ENCODE data around the gene ANKZF1.
A peak's percentile ranks its signal among the peaks of the same experiment; 100 is the strongest.

ANKZF1 gene

GRCh38 chr2:219228041-219228910, 1.3 kb upstream of the ANKZF1 start:
- H3K36me3 ChIP-seq (ENCODE audit: insufficient read depth, low read length), result peaks cover 26% of the 10 kb centered on the region
- H3K9me3 ChIP-seq (ENCODE audit: control insufficient read depth, insufficient read depth, low read length), result no peaks in the 10 kb centered on the region
- peak overlapping the region; percentile 96 for H3K9ac ChIP-seq (ENCODE audit: low read depth, low read length)
- H3K4me1 ChIP-seq (ENCODE audit: insufficient read depth, low read length), result peaks cover 6% of the 10 kb centered on the region; the same call in 1 of the 2 replicates

- Histone ChIP-seq H3K36me3 (ENCODE audit: insufficient read depth, low read length) (peaks cover 23% of the 10 kb centered on the region), H3K9ac (ENCODE audit: low read depth, low read length) (peak overlapping the region; percentile 96), H3K4me1 (ENCODE audit: insufficient read depth, low read length) (peaks cover 6% of the 10 kb centered on the region; the same call in 1 of the 2 replicates), H3K9me3 (ENCODE audit: control insufficient read depth, insufficient read depth, low read length) (no peaks in the 10 kb centered on the region)
Measured at GRCh38 chr2:219228911-219229304, 698 bp upstream of the ANKZF1 start.

GRCh38 chr2:219230059-219230540, 494 bp downstream of the ANKZF1 start:
- no peaks in the 10 kb centered on the region for H3K9me3 ChIP-seq (ENCODE audit: control insufficient read depth, insufficient read depth, low read length)
- H3K36me3 ChIP-seq (ENCODE audit: insufficient read depth, low read length), result peaks cover 20% of the 10 kb centered on the region
- H3K9ac ChIP-seq (ENCODE audit: low read depth, low read length), result peak overlapping the region; percentile 96
- H3K4me1 ChIP-seq (ENCODE audit: insufficient read depth, low read length), result peaks cover 6% of the 10 kb centered on the region; the same call in 1 of the 2 replicates

- Histone ChIP-seq H3K36me3 (ENCODE audit: insufficient read depth, low read length) (peaks cover 23% of the 10 kb centered on the region), H3K4me1 (ENCODE audit: insufficient read depth, low read length) (no peaks in the 10 kb centered on the region), H3K9me3 (ENCODE audit: control insufficient read depth, insufficient read depth, low read length) (no peaks in the 10 kb centered on the region), H3K9ac (ENCODE audit: low read depth, low read length) (no peak overlapping the region)
Measured at GRCh38 chr2:219234331-219234730, 4.7 kb downstream of the ANKZF1 start.

- H3K4me1 ChIP-seq (ENCODE audit: insufficient read depth, low read length), result peaks cover 10% of the 10 kb centered on the region
- H3K9me3 ChIP-seq (ENCODE audit: control insufficient read depth, insufficient read depth, low read length), result no peaks in the 10 kb centered on the region
- peak overlapping the region; percentile 12; the same call in 1 of the 2 replicates for H3K9ac ChIP-seq (ENCODE audit: low read depth, low read length)
- H3K36me3 ChIP-seq (ENCODE audit: insufficient read depth, low read length), result peaks cover 6% of the 10 kb centered on the region; the same call in 1 of the 2 replicates
Measured at GRCh38 chr2:219243291-219243761, 13.7 kb downstream of the ANKZF1 start.

GRCh38 chr2:219244789-219245147, 15.2 kb downstream of the ANKZF1 start:
- H3K9me3 ChIP-seq (ENCODE audit: control insufficient read depth, insufficient read depth, low read length), result no peaks in the 10 kb centered on the region
- peak overlapping the region; percentile 79; the same call in 1 of the 2 replicates for H3K9ac ChIP-seq (ENCODE audit: low read depth, low read length)
- 0 out of 2 replicates have a peak, but pooled peaks cover 6% of the 10 kb centered on the region for H3K36me3 ChIP-seq (ENCODE audit: insufficient read depth, low read length)
- H3K4me1 ChIP-seq (ENCODE audit: insufficient read depth, low read length), result peaks cover 20% of the 10 kb centered on the region

GRCh38 chr2:219245148-219245898, 15.7 kb downstream of the ANKZF1 start, which contains the start of the genes GLB1L and STK16:
Gene GLB1L, minus strand, starts transcription at chr2:219245444. Its CDS starts 1,871 bp downstream, at chr2:219243573.
Gene STK16, plus strand, starts transcription at chr2:219245479. Its CDS starts 521 bp downstream, at chr2:219246000.
- Histone ChIP-seq H3K9ac (ENCODE audit: low read depth, low read length) (peak within 1 kb of the TSS; percentile 79), H3K4me1 (ENCODE audit: insufficient read depth, low read length) (peaks cover 23% of the 10 kb centered on the region), H3K36me3 (ENCODE audit: insufficient read depth, low read length) (0 out of 2 replicates have a peak, but pooled peaks cover 6% of the 10 kb centered on the region), H3K9me3 (ENCODE audit: control insufficient read depth, insufficient read depth, low read length) (no peaks in the 10 kb centered on the region)

GRCh38 chr2:219245899-219246230, 16.3 kb downstream of the ANKZF1 start:
- Histone ChIP-seq H3K4me1 (ENCODE audit: insufficient read depth, low read length) (peaks cover 23% of the 10 kb centered on the region), H3K36me3 (ENCODE audit: insufficient read depth, low read length) (0 out of 2 replicates have a peak, but pooled peaks cover 6% of the 10 kb centered on the region), H3K9ac (ENCODE audit: low read depth, low read length) (peak overlapping the region; percentile 79), H3K9me3 (ENCODE audit: control insufficient read depth, insufficient read depth, low read length) (no peaks in the 10 kb centered on the region)

- H3K9me3 ChIP-seq (ENCODE audit: control insufficient read depth, insufficient read depth, low read length), result no peaks in the 10 kb centered on the region
- 0 out of 2 replicates have a peak, but pooled peaks cover 6% of the 10 kb centered on the region for H3K36me3 ChIP-seq (ENCODE audit: insufficient read depth, low read length)
- H3K9ac ChIP-seq (ENCODE audit: low read depth, low read length), result no peak overlapping the region
- peaks cover 23% of the 10 kb centered on the region for H3K4me1 ChIP-seq (ENCODE audit: insufficient read depth, low read length)
Measured at GRCh38 chr2:219246559-219246958, 17.0 kb downstream of the ANKZF1 start.

GRCh38 chr2:219247678-219248642, 18.4 kb downstream of the ANKZF1 start:
- H3K4me1 ChIP-seq (ENCODE audit: insufficient read depth, low read length), result peaks cover 32% of the 10 kb centered on the region
- H3K36me3 ChIP-seq (ENCODE audit: insufficient read depth, low read length), result 0 out of 2 replicates have a peak, but pooled peaks cover 6% of the 10 kb centered on the region

GRCh38 chr2:219248845-219249202, 19.2 kb downstream of the ANKZF1 start:
- peaks cover 32% of the 10 kb centered on the region for H3K4me1 ChIP-seq (ENCODE audit: insufficient read depth, low read length)
- H3K9me3 ChIP-seq (ENCODE audit: control insufficient read depth, insufficient read depth, low read length), result no peaks in the 10 kb centered on the region
- no peak overlapping the region for H3K9ac ChIP-seq (ENCODE audit: low read depth, low read length)
- H3K36me3 ChIP-seq (ENCODE audit: insufficient read depth, low read length), result 0 out of 2 replicates have a peak, but pooled peaks cover 6% of the 10 kb centered on the region

More at GRCh38 chr2:219247678-219248642, 18.4 kb downstream of the ANKZF1 start:
- Histone ChIP-seq H3K9ac (ENCODE audit: low read depth, low read length) (no peak overlapping the region), H3K9me3 (ENCODE audit: control insufficient read depth, insufficient read depth, low read length) (no peaks in the 10 kb centered on the region)

- Histone ChIP-seq H3K36me3 (ENCODE audit: insufficient read depth, low read length) (0 out of 2 replicates have a peak, but pooled peaks cover 6% of the 10 kb centered on the region), H3K9ac (ENCODE audit: low read depth, low read length) (no peak overlapping the region), H3K4me1 (ENCODE audit: insufficient read depth, low read length) (peaks cover 31% of the 10 kb centered on the region), H3K9me3 (ENCODE audit: control insufficient read depth, insufficient read depth, low read length) (no peaks in the 10 kb centered on the region)
Measured at GRCh38 chr2:219249203-219249980, 19.8 kb downstream of the ANKZF1 start.
